Nephron (organoid): ENCODE data around the gene NUDT5.
A peak's percentile ranks its signal among the peaks of the same experiment; 100 is the strongest.

Source experiments
- H3K27ac Mint-ChIP-seq, 3 experiments: 2 replicates each; pipeline ENCODE4 v1.8.0; 2020; ENCODE audit warnings: mixed read lengths in 3 of 3, mild to moderate bottlenecking in 2 of 3, moderate library complexity in 1 of 3
- H3K27me3 Mint-ChIP-seq: 2 replicates; pipeline ENCODE4 v1.8.0; 2021; ENCODE audit warnings: low read depth, mild to moderate bottlenecking, moderate library complexity, mixed read lengths
- H3K36me3 Mint-ChIP-seq: 2 replicates; pipeline ENCODE4 v1.8.0; 2020; ENCODE audit warnings: low read depth, mixed read lengths
- H3K4me1 Mint-ChIP-seq: 2 replicates; pipeline ENCODE4 v1.8.0; 2020; ENCODE audit warnings: mixed read lengths
- H3K4me3 Mint-ChIP-seq, 3 experiments: 2 replicates each; pipeline ENCODE4 v1.8.0; 2020; ENCODE audit warnings: mild to moderate bottlenecking in 3 of 3, mixed read lengths in 3 of 3, moderate library complexity in 2 of 3
- H3K9me3 Mint-ChIP-seq: 2 replicates; pipeline ENCODE4 v1.8.0; 2020; ENCODE audit warnings: mixed read lengths
- CTCF ChIP-seq, 3 experiments: fragments of 200-600 bp; sonication (generic); IDR thresholded peaks; one replicate each; pipeline ENCODE4 v1.5.0; 2021; ENCODE audit warnings: antibody characterized with exemption in 3 of 3; ENCODE audit not compliant: unreplicated experiment in 3 of 3

NUDT5 gene

GRCh38 chr10:12195603-12196506 lies at the start of gene NUDT5, which contains the start of gene CDC123:
TSS of gene NUDT5 (minus strand) at chr10:12195891. CDS start at chr10:12186291, 9,600 bp downstream.
TSS of gene CDC123 (plus strand) at chr10:12196188. CDS start at chr10:12196246, 58 bp downstream.
- peak within 1 kb of the TSS; percentile 97 to 99 (median 98) for H3K27ac Mint-ChIP-seq
- H3K27me3 Mint-ChIP-seq = no peaks in the 10 kb centered on the region
- peak within 1 kb of the TSS; percentile 93 to 96 (median 95) for H3K4me3 Mint-ChIP-seq
- peaks cover 46% of the 10 kb centered on the region for H3K4me1 Mint-ChIP-seq
- TF ChIP-seq CTCF (IDR thresholded peaks at IDR 0.05; ENCODE audit: unreplicated experiment in 3 of 3) = no peak
- no peaks in the 10 kb centered on the region for H3K9me3 Mint-ChIP-seq
- peaks cover 11% of the 10 kb centered on the region for H3K36me3 Mint-ChIP-seq

GRCh38 chr10:12243864-12244620 lies 48.4 kb upstream of the NUDT5 start:
- Mint-ChIP-seq H3K27ac (no peak overlapping the region), H3K9me3 (no peaks in the 10 kb centered on the region), H3K4me3 (no peak overlapping the region), H3K36me3 (peaks cover 55% of the 10 kb centered on the region), H3K4me1 (peaks cover 6% of the 10 kb centered on the region), H3K27me3 (no peaks in the 10 kb centered on the region)
- no peak for TF ChIP-seq CTCF (IDR thresholded peaks at IDR 0.05; ENCODE audit: unreplicated experiment in 3 of 3)

DNA sequence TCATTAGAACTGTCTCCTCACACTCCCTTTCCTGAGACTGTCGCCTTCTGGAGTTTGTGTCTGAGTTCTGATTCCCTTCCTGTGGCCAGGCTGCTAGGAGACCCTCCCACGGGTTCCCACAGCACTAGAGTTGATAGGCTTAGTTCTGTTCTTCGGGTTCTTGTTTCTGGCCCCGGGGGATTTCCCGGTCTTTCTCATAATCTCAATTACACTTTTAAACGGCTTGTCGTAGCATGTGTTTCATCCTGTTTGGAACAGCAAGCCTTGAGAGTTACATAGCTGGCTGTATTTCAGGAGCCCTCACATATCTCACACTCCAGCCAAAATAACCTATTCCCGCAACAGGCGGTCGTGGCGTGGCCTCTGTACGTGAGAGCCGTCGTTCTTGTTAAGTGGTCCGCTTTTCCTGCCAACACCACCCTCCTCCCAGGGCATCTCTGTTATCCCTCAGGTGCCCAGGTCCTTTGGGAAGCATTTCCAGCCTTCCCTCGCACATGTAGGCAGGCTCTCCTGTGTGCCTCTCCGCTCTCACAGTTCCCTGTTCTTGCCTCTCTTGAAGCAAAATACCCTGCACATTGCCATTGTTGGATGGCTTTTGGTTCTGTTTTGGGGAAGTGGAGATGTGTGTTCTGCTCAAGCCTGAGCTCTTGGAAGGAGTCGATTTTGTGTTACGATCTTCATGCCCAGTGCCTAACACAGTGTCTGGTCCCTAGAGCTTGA lies 46.3 kb upstream of the NUDT5 start:
- no peaks in the 10 kb centered on the region for H3K27me3 Mint-ChIP-seq
- peaks cover 6% of the 10 kb centered on the region for H3K4me1 Mint-ChIP-seq
- peak overlapping the region; percentile 25 to 41 (median 35) for H3K27ac Mint-ChIP-seq
- H3K36me3 Mint-ChIP-seq = peaks cover 63% of the 10 kb centered on the region
- TF ChIP-seq CTCF (IDR thresholded peaks at IDR 0.05; ENCODE audit: unreplicated experiment in 3 of 3) = no peak
- H3K9me3 Mint-ChIP-seq = no peaks in the 10 kb centered on the region
- no peak overlapping the region for H3K4me3 Mint-ChIP-seq

DNA sequence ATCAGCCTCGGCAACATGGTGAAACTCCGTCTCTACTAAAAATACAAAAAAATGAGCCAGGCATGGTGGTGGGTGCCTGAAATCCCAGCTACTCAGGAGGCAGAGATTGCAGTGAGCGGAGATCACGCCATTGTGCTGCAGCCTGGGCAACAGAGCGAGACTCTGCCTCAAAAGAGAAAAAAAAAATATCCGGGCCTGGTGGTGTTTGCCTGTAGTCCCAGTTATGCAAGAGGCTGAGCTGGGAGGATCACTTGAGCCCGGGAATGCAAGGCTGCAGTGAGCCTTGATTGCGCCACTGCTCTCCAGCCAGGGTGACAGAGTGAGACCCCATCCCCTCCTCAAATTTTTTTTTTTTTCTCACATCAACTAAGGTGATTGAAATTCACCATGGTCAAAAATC lies 43.1 kb upstream of the NUDT5 start:
- no peak overlapping the region for H3K27ac Mint-ChIP-seq
- no peaks in the 10 kb centered on the region for H3K27me3 Mint-ChIP-seq
- peaks cover 6% of the 10 kb centered on the region for H3K4me1 Mint-ChIP-seq
- H3K36me3 Mint-ChIP-seq = peaks cover 59% of the 10 kb centered on the region
- no peak for TF ChIP-seq CTCF (IDR thresholded peaks at IDR 0.05; ENCODE audit: unreplicated experiment in 3 of 3)
- no peak overlapping the region for H3K4me3 Mint-ChIP-seq
- no peaks in the 10 kb centered on the region for H3K9me3 Mint-ChIP-seq

- Mint-ChIP-seq H3K27me3 (no peaks in the 10 kb centered on the region), H3K9me3 (no peaks in the 10 kb centered on the region), H3K36me3 (peaks cover 63% of the 10 kb centered on the region), H3K4me1 (peaks cover 6% of the 10 kb centered on the region), H3K4me3 (no peak overlapping the region), H3K27ac (no peak overlapping the region)
- TF ChIP-seq CTCF (IDR thresholded peaks at IDR 0.05; ENCODE audit: unreplicated experiment in 3 of 3) = no peak
These were observed 41.9 kb upstream of the NUDT5 start for GRCh38 chr10:12237265-12238220.
